Loucy (cell line): ENCODE results near the gene ZNF697.

Experiments
- H2AFZ ChIP-seq: fragments of 200-600 bp; sonication (generic); 2 replicates; pipeline ENCODE4 v1.6.0; 2016; ENCODE audit warnings: antibody characterized with exemption, mild to moderate bottlenecking, low read length, moderate library complexity
- H3F3A ChIP-seq: fragments of 200-600 bp; 2 replicates; pipeline ENCODE4 v1.6.0; 2016; ENCODE audit warnings: antibody characterized with exemption, low read depth, mild to moderate bottlenecking
- H3K27me3 ChIP-seq: fragments of 200-600 bp; sonication (generic); 2 replicates; pipeline ENCODE4 v1.6.1; 2014; ENCODE audit warnings: low read length, mild to moderate bottlenecking; ENCODE audit not compliant: insufficient read depth, poor library complexity, severe bottlenecking
- H3K36me3 ChIP-seq: fragments of 200-600 bp; sonication (generic); 2 replicates; pipeline ENCODE4 v1.6.1; 2016; ENCODE audit warnings: low read length; ENCODE audit not compliant: insufficient read depth
- H3K4me1 ChIP-seq: fragments of 200-600 bp; sonication (generic); 2 replicates; pipeline ENCODE4 v1.5.1; 2014; ENCODE audit warnings: low read length, mild to moderate bottlenecking; ENCODE audit not compliant: insufficient read depth, poor library complexity, severe bottlenecking
- H3K4me2 ChIP-seq: fragments of 200-600 bp; sonication (generic); 2 replicates; pipeline ENCODE4 v1.6.0; 2014; ENCODE audit warnings: antibody characterized with exemption, low read length, low read depth, mild to moderate bottlenecking; ENCODE audit not compliant: poor library complexity, severe bottlenecking
- H3K4me3 ChIP-seq: fragments of 200-600 bp; sonication (generic); 2 replicates; pipeline ENCODE4 v1.5.1; 2014; ENCODE audit warnings: low read length, mild to moderate bottlenecking, mixed read lengths; ENCODE audit not compliant: poor library complexity, severe bottlenecking
- H3K79me2 ChIP-seq: fragments of 200-600 bp; sonication (generic); 2 replicates; pipeline ENCODE4 v1.6.1; 2014; ENCODE audit warnings: low read length; ENCODE audit not compliant: insufficient read depth
- H3K9ac ChIP-seq: fragments of 200-600 bp; sonication (generic); 2 replicates; pipeline ENCODE4 v1.6.0; 2014; ENCODE audit warnings: mild to moderate bottlenecking, low read depth, low read length, moderate library complexity; ENCODE audit not compliant: poor library complexity, severe bottlenecking
- H3K9me2 ChIP-seq: fragments of 200-600 bp; sonication (generic); replicated peaks from 2 replicates; pipeline ENCODE4 v1.6.1; 2016; ENCODE audit warnings: low read depth, low read length, mixed read lengths
- H3K9me3 ChIP-seq: fragments of 200-600 bp; sonication (generic); 2 replicates; pipeline ENCODE4 v1.6.1; 2014; ENCODE audit warnings: mild to moderate bottlenecking, antibody characterized with exemption, low read length, low read depth; ENCODE audit not compliant: insufficient read depth
- H4K20me1 ChIP-seq: fragments of 200-600 bp; sonication (generic); 2 replicates; pipeline ENCODE4 v1.6.0; 2014; ENCODE audit warnings: antibody characterized with exemption, low read length, mild to moderate bottlenecking; ENCODE audit not compliant: insufficient read depth, poor library complexity, severe bottlenecking
- EZH2phosphoT487 ChIP-seq: fragments of 200-600 bp; IDR thresholded peaks from 2 replicates; pipeline ENCODE4 v1.6.1; 2018; ENCODE audit warnings: antibody characterized with exemption, mild to moderate bottlenecking, moderate library complexity, borderline replicate concordance
- TF ChIP-seq, protein P1 (sequence below): fragments of 200-600 bp; sonication (generic); conservative IDR thresholded peaks from 2 replicates; pipeline ENCODE4 v1.5.1; 2014; ENCODE audit warnings: mild to moderate bottlenecking, antibody characterized with exemption, low read length

ZNF697 gene

DNA sequence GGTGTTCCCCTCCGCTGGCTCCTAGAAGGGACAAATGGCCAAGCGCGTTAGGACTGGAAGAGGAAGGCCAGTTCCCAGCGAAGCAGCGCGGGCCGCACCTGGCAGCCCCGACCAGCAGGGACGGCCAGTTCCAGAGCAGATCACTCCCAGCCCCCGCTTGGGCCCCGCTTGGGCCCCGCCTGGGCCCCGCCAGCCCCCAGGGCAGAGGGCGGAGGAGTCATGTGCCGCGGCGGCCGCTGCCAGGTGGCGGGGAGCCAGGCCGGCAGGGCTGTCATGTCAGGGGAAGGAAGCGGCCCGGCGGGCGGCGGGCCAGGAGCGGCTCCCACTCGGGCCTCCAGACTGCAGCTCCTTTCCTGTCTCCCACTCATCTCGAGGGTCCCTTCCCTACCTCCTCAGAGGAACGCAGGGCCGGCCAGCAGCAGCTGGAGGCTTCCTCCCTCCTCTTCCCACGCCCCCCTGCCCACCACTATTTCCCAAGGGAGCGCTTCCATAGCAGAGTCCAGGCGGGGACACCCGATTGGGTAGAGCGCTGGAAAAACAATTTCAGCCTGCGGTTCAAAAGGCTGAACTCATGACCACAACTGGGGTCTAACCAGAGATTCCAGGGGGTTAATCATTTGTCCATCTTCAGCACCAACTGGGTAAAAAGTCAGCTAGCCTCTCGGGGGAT, 16.5 kb downstream of the ZNF697 start:
- Histone ChIP-seq H2AFZ (no peak overlapping the region), H3K9me3 (no peaks in the 10 kb centered on the region), H3K9me2 (no peaks in the 10 kb centered on the region), H3K9ac (no peak overlapping the region), H3F3A (no peaks in the 10 kb centered on the region), H4K20me1 (no peaks in the 10 kb centered on the region), H3K4me3 (no peak overlapping the region), H3K4me2 (no peak overlapping the region), H3K79me2 (no peaks in the 10 kb centered on the region), H3K27me3 (no peaks in the 10 kb centered on the region), H3K36me3 (no peaks in the 10 kb centered on the region), H3K4me1 (no peaks in the 10 kb centered on the region)
- no peak for TF ChIP-seq EZH2phosphoT487
- TF ChIP-seq, protein P1, sequence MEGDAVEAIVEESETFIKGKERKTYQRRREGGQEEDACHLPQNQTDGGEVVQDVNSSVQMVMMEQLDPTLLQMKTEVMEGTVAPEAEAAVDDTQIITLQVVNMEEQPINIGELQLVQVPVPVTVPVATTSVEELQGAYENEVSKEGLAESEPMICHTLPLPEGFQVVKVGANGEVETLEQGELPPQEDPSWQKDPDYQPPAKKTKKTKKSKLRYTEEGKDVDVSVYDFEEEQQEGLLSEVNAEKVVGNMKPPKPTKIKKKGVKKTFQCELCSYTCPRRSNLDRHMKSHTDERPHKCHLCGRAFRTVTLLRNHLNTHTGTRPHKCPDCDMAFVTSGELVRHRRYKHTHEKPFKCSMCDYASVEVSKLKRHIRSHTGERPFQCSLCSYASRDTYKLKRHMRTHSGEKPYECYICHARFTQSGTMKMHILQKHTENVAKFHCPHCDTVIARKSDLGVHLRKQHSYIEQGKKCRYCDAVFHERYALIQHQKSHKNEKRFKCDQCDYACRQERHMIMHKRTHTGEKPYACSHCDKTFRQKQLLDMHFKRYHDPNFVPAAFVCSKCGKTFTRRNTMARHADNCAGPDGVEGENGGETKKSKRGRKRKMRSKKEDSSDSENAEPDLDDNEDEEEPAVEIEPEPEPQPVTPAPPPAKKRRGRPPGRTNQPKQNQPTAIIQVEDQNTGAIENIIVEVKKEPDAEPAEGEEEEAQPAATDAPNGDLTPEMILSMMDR: no peak

DNA sequence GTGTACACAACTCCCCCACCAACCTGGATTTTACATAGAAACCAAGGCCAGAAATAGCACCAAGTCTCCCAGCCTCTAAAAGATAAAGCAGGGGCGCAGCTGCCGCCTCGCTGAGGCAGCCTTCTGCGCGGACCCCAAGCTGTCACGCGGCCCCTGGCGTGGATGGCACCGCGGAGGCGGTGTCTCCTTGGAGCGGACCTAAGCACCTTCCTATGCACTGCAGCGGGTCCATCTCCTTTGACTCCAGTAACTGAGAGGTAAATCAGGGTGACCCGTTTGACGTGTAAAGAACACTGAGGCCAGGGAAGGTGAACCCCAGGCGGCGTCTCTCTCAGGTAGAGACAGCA, 17.0 kb downstream of the ZNF697 start:
- Histone ChIP-seq H3K4me2 (no peak overlapping the region), H3K27me3 (no peaks in the 10 kb centered on the region), H3K79me2 (no peaks in the 10 kb centered on the region), H3K4me3 (no peak overlapping the region), H2AFZ (no peak overlapping the region), H3K9ac (no peak overlapping the region), H3K36me3 (no peaks in the 10 kb centered on the region), H4K20me1 (no peaks in the 10 kb centered on the region), H3K9me3 (no peaks in the 10 kb centered on the region), H3K4me1 (no peaks in the 10 kb centered on the region), H3F3A (no peaks in the 10 kb centered on the region), H3K9me2 (no peaks in the 10 kb centered on the region)
- no peak for TF ChIP-seq EZH2phosphoT487
- TF ChIP-seq, protein P1: no peak

DNA sequence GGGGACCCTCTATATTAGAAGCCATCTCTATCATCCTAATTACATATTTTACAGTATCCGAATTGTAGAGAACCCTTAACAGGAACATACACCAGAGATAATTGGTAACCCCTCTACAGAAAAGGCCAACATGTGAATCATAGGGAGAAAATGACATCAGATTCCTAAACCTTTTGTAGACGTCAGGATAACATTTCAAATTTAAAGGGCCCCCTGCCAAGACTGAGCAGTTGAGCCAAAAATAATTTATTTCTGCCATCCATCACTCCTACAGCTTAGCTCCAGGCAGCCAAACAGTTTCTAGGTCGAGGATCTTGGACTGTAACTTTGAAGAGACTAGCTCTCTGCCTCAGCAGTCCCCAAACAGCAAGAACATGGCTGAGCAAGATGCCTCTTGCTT, 21.2 kb downstream of the ZNF697 start:
- H3K27me3 ChIP-seq: no peaks in the 10 kb centered on the region
- no peak overlapping the region for H2AFZ ChIP-seq
- no peaks in the 10 kb centered on the region for H3K4me1 ChIP-seq
- TF ChIP-seq EZH2phosphoT487: no peak
- TF ChIP-seq, protein P1: no peak
- no peaks in the 10 kb centered on the region for H3K9me2 ChIP-seq
- H3F3A ChIP-seq: no peaks in the 10 kb centered on the region
- no peaks in the 10 kb centered on the region for H3K36me3 ChIP-seq
- H3K9ac ChIP-seq: no peak overlapping the region
- no peaks in the 10 kb centered on the region for H4K20me1 ChIP-seq
- H3K79me2 ChIP-seq: no peaks in the 10 kb centered on the region
- no peaks in the 10 kb centered on the region for H3K9me3 ChIP-seq
- no peak overlapping the region for H3K4me2 ChIP-seq
- no peak overlapping the region for H3K4me3 ChIP-seq
